Neural cell (in vitro differentiated cells): ENCODE data around the gene PIP4K2A. TPM values are rescaled to one million over a fixed set of nuclear protein-coding genes. Genes with fewer than 3 reads are reported as not detected.

Source experiments
- H2AFZ ChIP-seq: fragments of 200-600, 300-800 bp; sonication (generic), shearing (Covaris generic); 2 replicates; pipeline ENCODE4 v1.6.0; 2014; ENCODE audit warnings: low read depth, mild to moderate bottlenecking, antibody characterized with exemption, low read length, moderate library complexity
- H3F3A ChIP-seq: fragments of 200-600 bp; shearing (Covaris generic); 2 replicates; pipeline ENCODE4 v1.6.1; 2016; ENCODE audit warnings: mild to moderate bottlenecking, moderate library complexity, mixed read lengths, antibody characterized with exemption, low read length; ENCODE audit not compliant: insufficient read depth, poor library complexity, severe bottlenecking
- H3K27ac ChIP-seq: fragments of 200-600, 300-800 bp; sonication (generic), shearing (Covaris generic); 2 replicates; pipeline ENCODE4 v1.5.1; 2014; ENCODE audit warnings: mild to moderate bottlenecking, low read length, moderate library complexity
- H3K27me3 ChIP-seq: fragments of 300-800, 200-600 bp; sonication (generic), shearing (Covaris generic); 2 replicates; pipeline ENCODE4 v1.6.0; 2014; ENCODE audit warnings: mild to moderate bottlenecking, low read depth, low read length, moderate library complexity; ENCODE audit not compliant: insufficient read depth
- H3K36me3 ChIP-seq: fragments of 300-800, 200-600 bp; sonication (generic), shearing (Covaris generic); 2 replicates; pipeline ENCODE4 v1.5.1; 2014; ENCODE audit warnings: mild to moderate bottlenecking, antibody characterized with exemption, low read length, moderate library complexity; ENCODE audit not compliant: insufficient read depth
- H3K4me2 ChIP-seq: fragments of 300-800, 200-600 bp; sonication (generic), shearing (Covaris generic); 2 replicates; pipeline ENCODE4 v1.6.0; 2014; ENCODE audit warnings: mild to moderate bottlenecking, low read length
- H3K4me3 ChIP-seq: fragments of 300-800, 200-600 bp; sonication (generic), shearing (Covaris generic); 2 replicates; pipeline ENCODE4 v1.5.1; 2014; ENCODE audit warnings: mild to moderate bottlenecking, low read length, moderate library complexity
- H3K79me2 ChIP-seq: fragments of 200-600 bp; shearing (Covaris generic); replicated peaks from 2 replicates; pipeline ENCODE4 v1.6.0; 2014; ENCODE audit warnings: mild to moderate bottlenecking, low read length, moderate library complexity; ENCODE audit not compliant: insufficient read depth
- H3K9ac ChIP-seq: fragments of 300-800, 200-600 bp; sonication (generic), shearing (Covaris generic); 2 replicates; pipeline ENCODE4 v1.6.1; 2016; ENCODE audit warnings: mild to moderate bottlenecking, low read length, mixed read lengths
- H3K9me2 ChIP-seq: fragments of 200-600 bp; shearing (Covaris generic); 2 replicates; pipeline ENCODE4 v1.6.1; 2016; ENCODE audit warnings: mild to moderate bottlenecking, low read length, mixed read lengths; ENCODE audit not compliant: insufficient read depth
- H3K9me3 ChIP-seq: fragments of 200-600, 300-800 bp; sonication (generic), shearing (Covaris generic); 2 replicates; pipeline ENCODE4 v1.6.1; 2016; ENCODE audit warnings: mild to moderate bottlenecking, mixed run types, low read length, moderate library complexity, mixed read lengths
- H4K20me1 ChIP-seq: fragments of 200-600 bp; shearing (Covaris generic); 2 replicates; pipeline ENCODE4 v1.6.1; 2016; ENCODE audit warnings: mild to moderate bottlenecking, mixed run types; ENCODE audit not compliant: insufficient read depth
- EP300 ChIP-seq: fragments of 450-650 bp; conservative IDR thresholded peaks from 2 replicates; pipeline ENCODE4 v1.6.1; 2014; ENCODE audit warnings: antibody characterized with exemption, mild to moderate bottlenecking, moderate library complexity; ENCODE audit not compliant: poor library complexity, severe bottlenecking
- EZH2 ChIP-seq: fragments of 200-600, 300-800 bp; shearing (Covaris generic), sonication (generic); IDR thresholded peaks from 2 replicates; pipeline ENCODE4 v1.6.1; 2014; ENCODE audit warnings: antibody characterized with exemption, low read length, borderline replicate concordance, mild to moderate bottlenecking; ENCODE audit not compliant: insufficient read depth, poor library complexity, severe bottlenecking
- MXI1 ChIP-seq: fragments of 450-650 bp; conservative IDR thresholded peaks from 2 replicates; pipeline ENCODE4 v1.6.1; 2014; ENCODE audit warnings: antibody characterized with exemption, mild to moderate bottlenecking; ENCODE audit not compliant: poor library complexity, severe bottlenecking
- POLR2AphosphoS5 ChIP-seq: IDR thresholded peaks from 2 replicates; pipeline ENCODE4 v1.6.1; 2012
- RAD21 ChIP-seq: fragments of 450-650 bp; conservative IDR thresholded peaks from 2 replicates; pipeline ENCODE4 v1.6.1; 2014; ENCODE audit warnings: antibody characterized with exemption, mild to moderate bottlenecking, moderate library complexity
- SMC3 ChIP-seq: fragments of 450-650 bp; conservative IDR thresholded peaks from 2 replicates; pipeline ENCODE4 v1.6.1; 2014; ENCODE audit warnings: antibody characterized with exemption, mild to moderate bottlenecking, moderate library complexity; ENCODE audit not compliant: poor library complexity
- TAF1 ChIP-seq: IDR thresholded peaks from 2 replicates; pipeline ENCODE4 v1.6.1; 2012; ENCODE audit warnings: low read depth
- polyA plus RNA-seq: library from polyadenylated mRNA; depleted of rRNA; stranded (reverse); fragments of >200 nt; gene quantifications from 2 replicates; pipeline ENCODE4 v1.2.3, GENCODE V29; 2014
- TF ChIP-seq, protein P1 (sequence below): IDR thresholded peaks from 2 replicates; pipeline ENCODE4 v1.6.1; 2012; ENCODE audit warnings: borderline replicate concordance
- TF ChIP-seq, protein P2 (sequence below): fragments of 450-650 bp; IDR thresholded peaks from 2 replicates; pipeline ENCODE4 v1.5.1; 2014; ENCODE audit warnings: antibody characterized with exemption, mild to moderate bottlenecking, moderate library complexity; ENCODE audit not compliant: poor library complexity, severe bottlenecking

Gene PIP4K2A
- polyA plus RNA-seq, 1 donor from 2014 or later = 12.6 TPM

DNA sequence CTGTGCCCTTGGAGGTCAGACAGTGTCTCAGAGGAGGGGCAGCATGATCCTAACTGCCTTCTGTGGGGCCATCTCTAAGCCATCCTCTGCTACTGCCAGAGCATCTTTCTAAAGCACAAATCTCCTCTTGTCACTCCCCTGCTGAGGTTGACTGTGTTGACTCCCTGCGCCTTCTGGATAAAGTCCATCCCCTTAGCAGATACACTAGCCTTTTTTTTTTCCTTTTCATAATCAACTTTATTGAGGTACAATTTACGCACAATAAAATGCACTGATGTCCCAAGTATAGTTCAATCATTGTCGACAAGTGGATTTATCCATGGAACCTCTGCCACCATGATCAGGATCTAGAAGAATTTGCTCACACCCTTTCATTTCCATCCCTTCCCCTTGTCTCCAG, 219.0 kb downstream of the PIP4K2A start:
- no peak overlapping the region for H3K9ac ChIP-seq
- TF ChIP-seq EZH2 (no peak), RAD21 (no peak), TAF1 (no peak), SMC3 (no peak), POLR2AphosphoS5 (no peak), EP300 (no peak), MXI1 (no peak)
- TF ChIP-seq, protein P1, sequence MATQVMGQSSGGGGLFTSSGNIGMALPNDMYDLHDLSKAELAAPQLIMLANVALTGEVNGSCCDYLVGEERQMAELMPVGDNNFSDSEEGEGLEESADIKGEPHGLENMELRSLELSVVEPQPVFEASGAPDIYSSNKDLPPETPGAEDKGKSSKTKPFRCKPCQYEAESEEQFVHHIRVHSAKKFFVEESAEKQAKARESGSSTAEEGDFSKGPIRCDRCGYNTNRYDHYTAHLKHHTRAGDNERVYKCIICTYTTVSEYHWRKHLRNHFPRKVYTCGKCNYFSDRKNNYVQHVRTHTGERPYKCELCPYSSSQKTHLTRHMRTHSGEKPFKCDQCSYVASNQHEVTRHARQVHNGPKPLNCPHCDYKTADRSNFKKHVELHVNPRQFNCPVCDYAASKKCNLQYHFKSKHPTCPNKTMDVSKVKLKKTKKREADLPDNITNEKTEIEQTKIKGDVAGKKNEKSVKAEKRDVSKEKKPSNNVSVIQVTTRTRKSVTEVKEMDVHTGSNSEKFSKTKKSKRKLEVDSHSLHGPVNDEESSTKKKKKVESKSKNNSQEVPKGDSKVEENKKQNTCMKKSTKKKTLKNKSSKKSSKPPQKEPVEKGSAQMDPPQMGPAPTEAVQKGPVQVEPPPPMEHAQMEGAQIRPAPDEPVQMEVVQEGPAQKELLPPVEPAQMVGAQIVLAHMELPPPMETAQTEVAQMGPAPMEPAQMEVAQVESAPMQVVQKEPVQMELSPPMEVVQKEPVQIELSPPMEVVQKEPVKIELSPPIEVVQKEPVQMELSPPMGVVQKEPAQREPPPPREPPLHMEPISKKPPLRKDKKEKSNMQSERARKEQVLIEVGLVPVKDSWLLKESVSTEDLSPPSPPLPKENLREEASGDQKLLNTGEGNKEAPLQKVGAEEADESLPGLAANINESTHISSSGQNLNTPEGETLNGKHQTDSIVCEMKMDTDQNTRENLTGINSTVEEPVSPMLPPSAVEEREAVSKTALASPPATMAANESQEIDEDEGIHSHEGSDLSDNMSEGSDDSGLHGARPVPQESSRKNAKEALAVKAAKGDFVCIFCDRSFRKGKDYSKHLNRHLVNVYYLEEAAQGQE = no peak
- TF ChIP-seq, protein P2, sequence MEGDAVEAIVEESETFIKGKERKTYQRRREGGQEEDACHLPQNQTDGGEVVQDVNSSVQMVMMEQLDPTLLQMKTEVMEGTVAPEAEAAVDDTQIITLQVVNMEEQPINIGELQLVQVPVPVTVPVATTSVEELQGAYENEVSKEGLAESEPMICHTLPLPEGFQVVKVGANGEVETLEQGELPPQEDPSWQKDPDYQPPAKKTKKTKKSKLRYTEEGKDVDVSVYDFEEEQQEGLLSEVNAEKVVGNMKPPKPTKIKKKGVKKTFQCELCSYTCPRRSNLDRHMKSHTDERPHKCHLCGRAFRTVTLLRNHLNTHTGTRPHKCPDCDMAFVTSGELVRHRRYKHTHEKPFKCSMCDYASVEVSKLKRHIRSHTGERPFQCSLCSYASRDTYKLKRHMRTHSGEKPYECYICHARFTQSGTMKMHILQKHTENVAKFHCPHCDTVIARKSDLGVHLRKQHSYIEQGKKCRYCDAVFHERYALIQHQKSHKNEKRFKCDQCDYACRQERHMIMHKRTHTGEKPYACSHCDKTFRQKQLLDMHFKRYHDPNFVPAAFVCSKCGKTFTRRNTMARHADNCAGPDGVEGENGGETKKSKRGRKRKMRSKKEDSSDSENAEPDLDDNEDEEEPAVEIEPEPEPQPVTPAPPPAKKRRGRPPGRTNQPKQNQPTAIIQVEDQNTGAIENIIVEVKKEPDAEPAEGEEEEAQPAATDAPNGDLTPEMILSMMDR = no peak
- H3F3A ChIP-seq = no peaks in the 10 kb centered on the region
- H4K20me1 ChIP-seq = no peaks in the 10 kb centered on the region
- H3K4me3 ChIP-seq = no peak overlapping the region
- no peak overlapping the region for H3K27ac ChIP-seq
- no peak overlapping the region for H3K4me2 ChIP-seq
- H3K79me2 ChIP-seq = no peaks in the 10 kb centered on the region
- no peaks in the 10 kb centered on the region for H3K36me3 ChIP-seq
- no peaks in the 10 kb centered on the region for H3K9me2 ChIP-seq
- H3K9me3 ChIP-seq = no peaks in the 10 kb centered on the region
- H3K27me3 ChIP-seq = no peaks in the 10 kb centered on the region
- no peak overlapping the region for H2AFZ ChIP-seq

DNA sequence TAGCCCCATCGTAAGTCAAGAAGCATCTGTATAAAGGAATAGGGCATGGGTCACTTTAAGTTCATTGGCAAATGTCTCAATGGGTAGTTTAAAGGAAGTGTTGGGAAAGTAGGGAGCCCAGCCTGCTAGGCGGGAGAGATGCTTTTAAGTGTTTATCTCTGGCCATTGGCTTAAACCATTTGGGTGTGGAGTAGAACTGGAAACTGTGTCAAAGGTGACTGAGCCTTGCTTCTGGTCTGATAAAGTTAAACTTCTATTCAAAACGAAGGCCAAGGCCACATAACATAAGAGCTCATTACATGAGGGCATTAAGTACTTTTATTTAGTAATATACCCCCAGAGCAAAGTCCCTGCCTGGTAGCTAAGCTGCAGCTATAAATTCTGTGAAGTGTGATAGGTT, 220.4 kb downstream of the PIP4K2A start:
- Histone ChIP-seq H3K9me2 (no peaks in the 10 kb centered on the region), H3K9me3 (no peaks in the 10 kb centered on the region), H2AFZ (no peak overlapping the region), H3K4me3 (no peak overlapping the region), H3K27ac (no peak overlapping the region), H3K36me3 (no peaks in the 10 kb centered on the region), H3K9ac (no peak overlapping the region), H3K27me3 (no peaks in the 10 kb centered on the region), H4K20me1 (no peaks in the 10 kb centered on the region), H3K4me2 (no peak overlapping the region), H3K79me2 (no peaks in the 10 kb centered on the region), H3F3A (no peaks in the 10 kb centered on the region)
- TF ChIP-seq TAF1 (no peak), EZH2 (no peak), EP300 (no peak), SMC3 (no peak), POLR2AphosphoS5 (no peak), RAD21 (no peak), MXI1 (no peak)
- TF ChIP-seq, protein P1 = no peak
- TF ChIP-seq, protein P2 = no peak
